ENCODE measurements around the gene REEP6.

DNA sequence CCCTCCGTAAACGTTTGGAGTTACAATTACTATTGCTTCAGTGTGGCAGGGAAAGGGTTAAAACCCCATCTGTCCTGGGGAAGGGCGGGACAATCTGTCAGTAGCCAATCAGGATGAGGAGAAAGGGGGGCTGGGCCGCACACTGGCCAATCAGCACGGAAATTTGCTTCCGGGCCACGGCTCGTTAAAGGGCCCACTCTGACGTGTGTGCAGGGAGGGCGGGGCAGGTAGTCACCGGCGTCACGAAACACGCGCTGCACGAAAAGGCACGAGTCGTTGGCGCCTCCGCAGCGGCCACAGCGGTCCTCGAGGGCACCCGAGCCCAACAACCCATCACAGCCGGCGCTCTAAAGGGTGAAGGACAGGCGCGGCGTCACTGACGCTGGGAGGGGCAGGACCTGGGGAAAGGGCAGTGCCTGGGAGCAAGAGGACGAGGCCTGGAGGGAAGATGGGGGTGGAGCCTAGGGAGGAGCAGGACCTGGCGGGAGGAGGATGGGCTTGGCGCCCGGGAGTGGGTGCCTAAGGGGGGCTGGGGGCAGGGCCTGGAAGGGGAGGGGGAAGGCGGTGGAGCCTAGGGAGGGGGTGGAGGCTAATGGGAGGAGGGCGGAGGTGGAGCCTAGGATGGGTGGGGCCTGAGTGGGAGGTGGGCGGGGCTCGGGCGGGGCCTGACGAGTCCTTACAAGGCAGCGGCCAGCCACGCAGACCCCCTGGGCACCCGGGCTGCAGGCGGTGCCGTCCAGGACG lies 17.0 kb downstream of the REEP6 start:
- no peak for TF ChIP-seq POLR2A (IDR thresholded peaks at IDR 0.05)
- TF ChIP-seq, protein P1, sequence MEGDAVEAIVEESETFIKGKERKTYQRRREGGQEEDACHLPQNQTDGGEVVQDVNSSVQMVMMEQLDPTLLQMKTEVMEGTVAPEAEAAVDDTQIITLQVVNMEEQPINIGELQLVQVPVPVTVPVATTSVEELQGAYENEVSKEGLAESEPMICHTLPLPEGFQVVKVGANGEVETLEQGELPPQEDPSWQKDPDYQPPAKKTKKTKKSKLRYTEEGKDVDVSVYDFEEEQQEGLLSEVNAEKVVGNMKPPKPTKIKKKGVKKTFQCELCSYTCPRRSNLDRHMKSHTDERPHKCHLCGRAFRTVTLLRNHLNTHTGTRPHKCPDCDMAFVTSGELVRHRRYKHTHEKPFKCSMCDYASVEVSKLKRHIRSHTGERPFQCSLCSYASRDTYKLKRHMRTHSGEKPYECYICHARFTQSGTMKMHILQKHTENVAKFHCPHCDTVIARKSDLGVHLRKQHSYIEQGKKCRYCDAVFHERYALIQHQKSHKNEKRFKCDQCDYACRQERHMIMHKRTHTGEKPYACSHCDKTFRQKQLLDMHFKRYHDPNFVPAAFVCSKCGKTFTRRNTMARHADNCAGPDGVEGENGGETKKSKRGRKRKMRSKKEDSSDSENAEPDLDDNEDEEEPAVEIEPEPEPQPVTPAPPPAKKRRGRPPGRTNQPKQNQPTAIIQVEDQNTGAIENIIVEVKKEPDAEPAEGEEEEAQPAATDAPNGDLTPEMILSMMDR (IDR thresholded peaks at IDR 0.05 in 8 of 11, conservative IDR thresholded peaks at IDR 0.05 in 3 of 11), result no peak
